GM21360 (cell line): ENCODE measurements around the gene B4GALNT3.
"Not testable (repeated sequence)": the region's sequence is repeated elsewhere in the genome, so short reads cannot be mapped to it uniquely, and the experiment has no call there.

ENCODE experiments used
- ATAC-seq: cut with Tn5 transposase; IDR thresholded peaks from one replicate; pipeline ENCODE4 v1.9.1; 2021; ENCODE audit warnings: mild to moderate bottlenecking, moderate library complexity; ENCODE audit not compliant: unreplicated experiment

B4GALNT3 gene

DNA sequence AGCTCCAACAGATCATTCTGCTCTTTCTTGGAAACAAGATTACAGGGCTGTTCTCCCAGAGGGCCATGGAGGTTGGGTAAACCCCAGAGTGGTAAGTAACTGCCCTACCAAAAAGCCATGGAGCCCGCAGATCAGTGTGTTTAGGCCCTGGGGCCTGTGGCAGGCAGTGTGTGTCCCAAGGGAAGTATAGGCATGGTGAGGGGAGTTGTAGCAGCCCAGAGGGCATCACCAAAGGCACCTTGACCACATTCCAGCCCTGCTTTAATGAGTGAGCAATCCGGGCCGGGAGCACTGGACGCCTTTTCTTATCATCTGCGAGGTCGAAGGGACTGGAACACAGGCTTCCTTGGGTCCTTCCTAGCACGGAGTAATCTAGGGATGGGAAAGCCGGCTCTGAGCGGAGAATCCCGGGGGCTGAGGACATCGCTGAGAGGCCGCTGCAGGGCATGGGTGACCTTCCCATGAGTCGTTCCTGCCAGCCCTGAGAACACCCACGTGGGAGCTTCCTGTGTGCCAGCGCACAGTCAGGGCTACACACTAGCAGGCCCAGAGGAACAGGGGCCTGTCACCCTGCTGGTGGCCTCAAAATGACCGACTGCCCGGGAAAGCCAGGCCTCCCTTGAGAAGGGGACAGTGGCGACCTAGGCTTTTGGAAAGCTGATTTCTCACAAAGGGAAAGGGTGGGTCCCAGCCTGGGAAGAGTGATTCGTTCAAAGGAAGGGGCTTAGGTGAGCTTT, 112.2 kb downstream of the B4GALNT3 start:
- ATAC-seq = no peak

- ATAC-seq = no peak
Measured at GRCh38 chr12:572532-572899, 112.8 kb downstream of the B4GALNT3 start.

DNA sequence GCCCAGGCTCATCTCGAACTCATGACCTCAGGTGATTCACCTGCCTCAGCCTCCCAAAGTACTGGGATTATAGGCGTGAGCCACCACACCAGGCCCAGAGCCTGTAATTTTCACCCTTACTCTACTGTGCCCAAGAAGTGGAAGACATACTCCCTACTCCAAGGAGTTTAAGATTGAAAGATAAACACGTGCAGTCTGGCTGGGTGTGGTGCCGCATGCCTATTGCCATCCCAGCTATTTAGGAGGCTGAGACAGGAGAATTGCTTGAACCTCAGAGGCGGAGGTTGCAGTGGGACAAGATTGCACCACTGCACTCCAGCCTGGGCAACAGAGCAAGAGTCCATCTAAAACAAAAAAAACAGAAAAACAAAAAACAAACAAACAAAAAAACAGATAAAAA, 113.5 kb downstream of the B4GALNT3 start:
- ATAC-seq = no peak

DNA sequence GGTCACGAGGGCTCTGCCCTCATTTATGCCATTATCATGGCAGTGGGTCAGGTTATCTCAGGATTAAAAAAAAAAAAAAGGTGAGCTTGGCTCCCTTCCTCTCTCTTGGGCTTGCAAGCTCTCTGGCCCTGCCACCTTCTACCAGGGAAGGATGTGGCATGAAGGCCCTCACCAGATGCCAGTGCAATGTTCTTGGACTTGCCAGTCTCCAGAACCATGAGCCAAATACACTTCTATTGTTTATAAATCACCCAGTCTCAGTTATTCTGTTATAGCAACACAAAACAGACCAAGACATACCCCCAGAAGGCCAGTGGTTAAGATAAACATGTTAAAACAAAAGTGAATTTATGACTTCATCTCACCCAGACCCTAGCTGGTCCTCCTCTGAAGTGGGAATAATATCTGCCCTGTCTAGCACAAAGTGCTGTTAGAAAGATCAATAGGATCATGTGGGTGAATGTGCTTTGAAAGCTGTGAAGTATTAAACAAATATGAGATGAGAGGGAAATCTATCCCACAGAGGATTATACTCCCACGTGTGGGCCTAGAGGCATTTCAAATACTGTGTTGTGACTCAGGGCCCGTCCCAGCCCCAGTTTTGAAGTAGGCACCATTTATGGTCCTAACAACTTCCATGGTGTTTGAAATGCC, 114.9 kb downstream of the B4GALNT3 start:
- no peak for ATAC-seq

GRCh38 chr12:575129-575502, 115.4 kb downstream of the B4GALNT3 start:
- no peak for ATAC-seq

- peak; percentile 76 for ATAC-seq
Measured at GRCh38 chr12:575948-576614, 116.3 kb downstream of the B4GALNT3 start.

- ATAC-seq = no peak
Measured at GRCh38 chr12:576615-577110, 116.9 kb downstream of the B4GALNT3 start.

- not testable (repeated sequence) for ATAC-seq
Measured at GRCh38 chr12:577994-578747, 118.4 kb downstream of the B4GALNT3 start.

GRCh38 chr12:578748-579419, 119.1 kb downstream of the B4GALNT3 start:
- no peak for ATAC-seq

DNA sequence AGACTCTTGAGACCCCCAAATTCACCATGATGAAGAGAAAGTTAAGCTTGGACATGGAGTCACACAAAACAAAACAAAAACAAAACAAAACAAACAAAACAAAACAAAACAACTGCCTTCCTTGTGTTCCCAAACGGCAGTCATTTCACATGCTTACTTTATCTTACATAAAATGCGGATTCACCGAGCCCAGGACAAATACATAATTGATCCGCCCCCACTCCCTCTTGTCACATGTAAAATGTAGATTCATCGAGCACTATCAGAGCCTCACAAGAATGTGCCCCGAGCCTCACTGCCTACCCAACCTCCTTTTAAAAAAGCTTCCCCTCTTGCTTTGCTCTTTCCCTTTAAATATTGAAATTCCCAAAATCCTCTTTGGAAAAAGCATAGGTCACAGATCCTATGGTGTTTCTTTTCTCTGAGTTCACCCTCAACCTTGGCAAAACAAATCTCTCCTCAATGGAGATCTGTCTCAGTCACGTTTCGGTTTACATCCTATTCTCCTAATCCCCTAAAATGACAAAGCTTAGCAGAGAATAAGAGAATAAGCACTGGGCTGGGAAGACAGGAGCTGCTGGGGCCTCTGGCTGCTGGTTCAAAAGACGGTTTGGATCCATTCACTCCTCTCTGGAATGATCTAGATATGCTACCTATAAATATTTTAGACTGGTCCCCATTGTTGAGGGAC, 119.8 kb downstream of the B4GALNT3 start:
- no peak for ATAC-seq

DNA sequence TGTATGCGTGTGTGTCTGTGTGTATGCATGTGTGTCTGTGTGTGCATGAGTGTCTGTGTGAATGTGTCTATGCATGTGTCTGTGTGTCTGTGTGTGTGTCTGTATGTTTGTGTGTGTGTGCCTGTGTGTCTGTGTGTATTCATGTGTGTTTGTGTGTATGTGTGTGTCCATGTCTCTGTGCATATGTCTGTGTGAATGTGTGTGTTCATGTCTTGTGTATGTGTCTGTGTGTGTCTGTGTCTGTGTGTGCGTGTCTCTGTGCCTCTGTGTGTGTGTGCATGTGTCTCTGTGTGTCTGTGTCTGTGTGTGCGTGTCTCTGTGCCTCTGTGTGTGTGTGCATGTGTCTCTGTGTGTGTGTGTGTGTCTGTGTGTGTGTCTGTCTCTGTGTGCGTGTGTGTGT, 121.1 kb downstream of the B4GALNT3 start:
- no peak for ATAC-seq

DNA sequence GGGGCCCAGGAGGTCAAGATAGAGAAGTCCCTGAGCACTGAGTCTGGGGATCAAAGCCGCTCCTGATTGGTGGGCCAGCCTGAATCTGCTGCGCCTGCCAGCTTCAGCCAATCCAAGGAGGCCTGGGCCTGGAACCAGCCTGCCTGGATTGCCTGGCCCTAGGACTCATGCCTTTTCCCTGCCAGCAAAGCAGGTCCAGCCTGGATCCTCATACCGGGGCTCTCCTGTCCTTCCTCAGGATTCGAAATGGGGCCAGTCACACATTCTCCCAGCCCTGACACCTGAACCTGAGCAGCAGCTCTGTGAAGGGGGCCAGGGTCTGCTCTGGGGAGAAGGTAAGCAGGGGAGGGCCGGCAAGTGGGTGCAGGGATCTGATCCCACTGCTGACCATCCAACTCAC, 121.6 kb downstream of the B4GALNT3 start:
- ATAC-seq = no peak

DNA sequence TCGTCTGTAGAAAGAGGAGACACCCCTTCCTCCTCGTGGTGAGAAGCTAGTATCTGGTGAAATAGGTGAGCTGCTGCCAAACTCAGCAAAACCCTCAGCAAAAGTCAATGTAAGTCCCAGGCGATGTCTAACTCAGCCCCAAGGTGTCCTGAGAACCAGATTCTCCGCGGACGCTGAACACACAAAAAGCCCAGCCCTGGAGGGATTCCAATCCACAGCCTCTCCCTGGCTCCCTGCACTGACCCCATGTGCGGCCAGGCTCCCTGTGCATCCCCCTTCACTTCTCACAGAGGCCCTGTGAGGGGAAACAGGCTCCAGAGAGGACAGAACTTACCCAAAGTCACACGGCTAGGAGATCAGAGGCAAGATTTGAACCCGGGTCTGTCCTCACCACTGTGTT, 122.0 kb downstream of the B4GALNT3 start:
- no peak for ATAC-seq

- no peak for ATAC-seq
Measured at GRCh38 chr12:583251-583869, 123.6 kb downstream of the B4GALNT3 start.

DNA sequence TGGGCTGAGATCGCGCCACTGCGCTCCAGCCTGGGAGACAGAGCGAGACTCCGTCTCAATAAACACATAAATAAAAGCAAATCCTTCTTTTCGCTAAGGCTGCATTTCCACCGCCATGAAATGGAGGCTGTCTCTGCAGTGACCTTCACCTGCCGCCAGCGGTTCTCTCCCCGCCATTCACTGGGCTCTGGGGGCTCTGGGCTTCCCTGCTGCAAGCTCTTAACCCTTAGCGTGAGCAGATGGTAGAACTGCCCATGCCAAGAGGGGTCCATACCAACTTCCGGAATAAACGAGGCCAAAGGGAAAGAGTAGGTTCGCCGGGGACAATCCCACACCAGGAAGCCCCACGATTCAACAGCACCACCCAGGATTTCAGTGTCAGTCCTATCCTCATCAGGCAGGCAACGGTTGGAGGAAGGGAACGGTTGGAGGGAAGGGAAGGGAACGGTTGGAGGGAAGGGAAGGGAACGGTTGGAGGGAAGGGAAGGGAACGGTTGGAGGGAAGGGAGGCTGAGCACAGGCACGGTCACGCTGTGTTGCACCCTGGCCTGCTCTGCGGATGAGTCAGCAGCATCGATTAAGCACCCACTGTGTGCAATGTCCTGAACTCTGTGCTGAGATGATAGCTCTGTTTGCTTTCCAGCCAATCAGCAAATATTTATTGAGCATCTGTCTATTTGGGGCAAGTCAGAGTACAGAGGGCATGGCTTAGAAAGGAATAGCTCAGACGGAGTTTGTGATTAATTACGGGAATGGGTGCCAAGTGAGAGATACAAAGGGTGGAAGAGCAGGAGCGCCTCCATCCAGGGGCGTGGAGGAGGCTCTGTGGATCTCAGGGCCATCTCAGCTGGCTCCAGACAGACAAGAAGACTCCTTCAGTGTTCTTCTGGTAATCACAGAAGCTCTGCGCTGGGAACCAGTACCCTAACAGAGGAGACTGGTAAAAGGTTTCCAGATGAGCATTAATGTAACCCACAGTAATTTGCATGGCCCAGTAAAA, 125.6 kb downstream of the B4GALNT3 start:
- no peak for ATAC-seq

DNA sequence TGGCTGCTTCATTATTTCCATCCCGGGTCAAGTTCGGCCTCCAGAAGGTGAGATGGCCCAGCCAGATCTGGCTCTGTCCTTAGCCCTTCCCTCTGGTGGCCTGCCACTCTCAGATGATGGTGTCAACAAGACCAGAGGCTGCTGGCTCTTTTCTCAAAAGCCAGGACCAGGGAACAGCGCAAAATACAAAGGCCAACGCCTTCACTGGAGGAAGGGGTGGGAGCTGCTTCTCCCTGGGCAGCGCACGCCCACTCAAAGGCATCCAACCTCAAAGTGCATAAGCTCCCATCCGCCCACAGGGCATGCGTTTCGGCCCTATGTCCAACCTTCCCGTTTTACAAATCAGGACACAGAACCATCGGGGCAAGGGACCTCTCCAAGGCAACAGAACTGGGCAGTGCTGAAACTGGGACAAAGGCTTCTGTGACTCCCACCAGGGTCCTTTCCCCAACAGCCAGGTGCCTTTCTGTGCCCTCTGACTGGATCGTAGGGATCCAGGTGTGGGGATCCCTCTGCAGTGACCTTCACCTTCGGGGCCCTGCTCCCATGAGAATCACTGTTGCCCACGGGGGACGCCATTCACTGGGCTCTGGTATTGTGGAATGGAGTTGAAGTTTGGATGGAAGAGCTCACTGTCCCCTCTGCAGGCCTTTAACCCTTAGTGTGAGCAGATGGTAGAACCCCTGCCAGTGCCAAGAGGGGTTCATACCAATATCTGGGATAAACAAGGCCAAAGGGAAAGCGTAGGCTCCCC, 126.8 kb downstream of the B4GALNT3 start:
- ATAC-seq = no peak

- no peak for ATAC-seq
Measured at GRCh38 chr12:587132-588023, 127.6 kb downstream of the B4GALNT3 start.
